ENCODE measurements around the gene ZNF302. TPM values are rescaled to one million over a fixed set of nuclear protein-coding genes. Genes with fewer than 3 reads are reported as not detected.

ZNF302 gene
- total RNA-seq, 1 experiment from 2014 or later = 23.3 TPM

GRCh38 chr19:34649886-34650543 lies 27.5 kb upstream of the ZNF302 start:
- H3T11ph ChIP-seq (ENCODE audit: low read length) = no peak overlapping the region
- H3K4me1 ChIP-seq (ENCODE audit: insufficient read depth, low read length) = no peaks in the 10 kb centered on the region
- Mint-ChIP-seq H3K4me3 (no peak overlapping the region), H3K4me1 (peaks cover 0 to 4% of the 10 kb centered on the region in 2 experiments; a peak in 2 of 4 replicates), H3K27ac (no peak overlapping the region), H3K9me3 (peaks cover 50 to 91% of the 10 kb centered on the region in 2 experiments), H3K27me3 (ENCODE audit: low read depth) (peaks cover 13% of the 10 kb centered on the region), H3K36me3 (ENCODE audit: insufficient read depth in 1 of 3, low read depth in 3 of 3) (peaks cover 2 to 12% (median 2%) of the 10 kb centered on the region in 3 experiments; a peak in 4 of 7 replicates)
- H3K23ac ChIP-seq (ENCODE audit: insufficient read length, low read depth, low read length) = no peak overlapping the region
- H4K8ac ChIP-seq (replicated peaks; ENCODE audit: insufficient read length, low read depth, low read length) = no peak overlapping the region
- no peak overlapping the region for H2AK5ac ChIP-seq (ENCODE audit: insufficient read length, low read length)
- H3K56ac ChIP-seq (ENCODE audit: insufficient read length, low read depth, low read length) = no peak overlapping the region
- H2BK120ac ChIP-seq (ENCODE audit: low read depth, low read length, poor library complexity, severe bottlenecking) = no peak overlapping the region
- H3K14ac ChIP-seq (ENCODE audit: insufficient read depth, low read length) = no peak overlapping the region
- H3K23me2 ChIP-seq (ENCODE audit: insufficient read length, low read depth, low read length, poor library complexity, severe bottlenecking) = no peaks in the 10 kb centered on the region
- no peak for DNase-seq
- H4K5ac ChIP-seq (ENCODE audit: insufficient read length, low read depth, low read length) = no peak overlapping the region
- no peak overlapping the region for H4K91ac ChIP-seq (ENCODE audit: insufficient read length, low read depth, low read length)
- H2AFZ ChIP-seq (ENCODE audit: low read length) = no peak overlapping the region
- H3K27ac ChIP-seq (ENCODE audit: insufficient read length, low read depth, low read length) = no peak overlapping the region
- no peak overlapping the region for H2BK5ac ChIP-seq (ENCODE audit: insufficient read length, low read length)
- H2BK12ac ChIP-seq (ENCODE audit: insufficient read length, low read depth, low read length) = no peak overlapping the region
- no peaks in the 10 kb centered on the region for H3K9me3 ChIP-seq (ENCODE audit: control insufficient read depth, low read depth, low read length)
- no peak for TF ChIP-seq CTCF (conservative IDR thresholded peaks at IDR 0.05)
- H3K4ac ChIP-seq (ENCODE audit: low read depth, low read length) = no peak overlapping the region
- H3K18ac ChIP-seq (ENCODE audit: insufficient read length, low read depth, low read length) = no peak overlapping the region
- no peak overlapping the region for H2BK20ac ChIP-seq (ENCODE audit: low read depth, low read length, poor library complexity, severe bottlenecking)
- no peaks in the 10 kb centered on the region for H3K27me3 ChIP-seq (ENCODE audit: insufficient read depth, low read length)
- H3K79me2 ChIP-seq (ENCODE audit: insufficient read depth, low read length) = no peaks in the 10 kb centered on the region
- H2BK15ac ChIP-seq (ENCODE audit: low read depth, low read length) = no peak overlapping the region
- H3K4me2 ChIP-seq (ENCODE audit: insufficient read depth, insufficient read length, low read length) = no peak overlapping the region
- no CpG with 5 or more reads among the region's 9 CpGs for WGBS (ENCODE audit: extremely low coverage, insufficient read length, low lambda C conversion rate)
- H3K9ac ChIP-seq (ENCODE audit: extremely low read depth, insufficient read length, low read length) = no peak overlapping the region
- H3K79me1 ChIP-seq (ENCODE audit: insufficient read depth, low read depth, low read length, poor library complexity, severe bottlenecking) = no peaks in the 10 kb centered on the region
- H4K20me1 ChIP-seq (ENCODE audit: control insufficient read depth, insufficient read depth, insufficient read length) = no peaks in the 10 kb centered on the region

Measured in H9 (cell line).